ENCODE results near the gene EHBP1L1. TPM values are rescaled to one million over a fixed set of nuclear protein-coding genes. Genes with fewer than 3 reads are reported as not detected.

EHBP1L1 gene
- total RNA-seq, 1 experiment from 2014 or later: 27.9 TPM

DNA sequence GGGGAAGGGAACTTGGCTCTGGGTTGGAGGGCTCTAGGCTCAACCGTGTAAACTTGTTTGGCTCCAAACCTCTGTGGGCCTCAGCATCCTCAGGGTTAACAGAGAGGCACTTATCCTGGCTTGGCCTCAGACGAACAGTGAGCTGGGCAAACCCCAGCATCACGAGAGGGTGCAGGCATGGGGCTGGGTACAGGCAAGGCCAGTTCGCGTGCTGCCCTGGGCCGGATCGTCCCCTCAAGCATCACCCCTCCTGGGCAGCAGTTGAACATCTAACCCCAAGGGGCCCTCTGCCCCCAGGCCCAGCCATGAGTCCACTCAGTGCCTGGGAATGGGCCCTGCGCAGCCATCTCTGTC is 1.9 kb downstream of the EHBP1L1 start:
- DNase-seq (ENCODE audit: low spot score): no peak

- DNase-seq (ENCODE audit: low spot score): no peak
These were observed 2.3 kb downstream of the EHBP1L1 start for GRCh38 chr11:65578134-65578533.

DNA sequence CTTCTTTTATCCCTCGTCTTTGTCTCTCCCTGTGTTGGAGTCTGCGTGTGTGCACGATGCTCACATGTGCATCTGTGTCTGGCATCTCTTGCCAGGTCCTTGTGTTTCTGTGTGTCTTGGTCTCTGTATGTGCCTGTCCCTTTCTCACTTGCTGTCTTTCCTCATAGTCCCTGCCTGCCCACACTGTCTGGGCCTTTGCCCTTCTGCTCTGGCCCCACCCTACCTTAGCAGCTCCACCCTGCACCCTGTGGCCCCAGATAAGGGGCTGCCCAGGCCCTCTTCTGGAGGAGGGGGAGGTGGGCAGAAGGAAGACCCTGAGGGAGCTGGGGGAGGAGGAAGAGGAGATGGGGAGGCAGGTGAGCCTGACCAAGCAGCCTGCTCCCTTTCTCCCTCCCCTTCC is 2.8 kb downstream of the EHBP1L1 start:
- DNase-seq (ENCODE audit: low spot score): no peak

DNA sequence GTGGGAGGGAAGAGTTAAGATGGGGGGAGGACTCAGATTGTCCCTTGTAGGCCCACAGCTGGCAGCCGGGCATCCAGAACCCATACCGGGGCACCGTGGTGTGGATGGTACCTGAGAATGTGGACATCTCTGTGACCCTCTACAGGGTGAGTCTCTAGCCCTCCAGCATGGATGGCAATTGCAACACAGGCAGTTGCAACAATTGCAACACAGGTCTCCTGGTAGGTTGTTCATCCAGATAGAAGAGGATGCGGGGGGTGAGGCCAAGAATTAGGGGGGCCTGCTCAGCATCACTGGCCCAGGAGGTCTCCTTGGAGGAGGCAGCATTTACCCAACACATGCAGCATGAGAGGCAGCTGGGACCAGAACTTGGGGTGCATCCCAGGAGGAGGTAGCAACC is 3.4 kb downstream of the EHBP1L1 start:
- no peak for DNase-seq (ENCODE audit: low spot score)

DNA sequence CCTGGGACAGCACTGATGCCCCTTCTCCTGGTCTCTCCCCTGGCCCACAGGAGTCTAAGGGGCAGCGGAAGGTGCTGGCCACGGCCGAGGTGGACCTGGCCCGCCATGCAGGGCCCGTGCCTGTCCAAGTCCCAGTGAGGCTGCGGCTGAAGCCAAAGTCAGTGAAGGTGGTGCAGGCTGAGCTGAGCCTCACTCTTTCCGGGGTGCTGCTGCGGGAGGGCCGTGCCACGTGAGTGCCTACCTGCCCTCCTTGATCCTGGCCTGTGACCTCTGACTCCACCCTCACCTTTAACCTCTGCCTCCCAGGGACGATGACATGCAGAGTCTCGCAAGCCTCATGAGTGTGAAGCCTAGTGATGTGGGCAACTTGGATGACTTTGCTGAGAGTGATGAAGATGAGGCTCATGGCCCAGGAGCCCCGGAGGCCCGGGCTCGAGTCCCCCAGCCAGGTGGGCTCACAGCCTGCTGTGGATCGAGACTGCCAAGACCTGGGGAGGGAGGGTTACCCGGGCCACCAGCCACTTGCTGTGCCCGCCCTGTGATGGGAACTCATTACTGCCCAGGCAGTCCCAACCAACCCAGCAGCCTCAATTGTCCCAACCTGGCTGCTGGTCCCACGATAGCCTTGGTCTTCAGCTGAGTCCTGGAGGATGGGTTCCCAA is 4.3 kb downstream of the EHBP1L1 start:
- no peak for DNase-seq (ENCODE audit: low spot score)

GRCh38 chr11:65580756-65581155 is 4.9 kb downstream of the EHBP1L1 start:
- DNase-seq (ENCODE audit: low spot score): no peak

DNA sequence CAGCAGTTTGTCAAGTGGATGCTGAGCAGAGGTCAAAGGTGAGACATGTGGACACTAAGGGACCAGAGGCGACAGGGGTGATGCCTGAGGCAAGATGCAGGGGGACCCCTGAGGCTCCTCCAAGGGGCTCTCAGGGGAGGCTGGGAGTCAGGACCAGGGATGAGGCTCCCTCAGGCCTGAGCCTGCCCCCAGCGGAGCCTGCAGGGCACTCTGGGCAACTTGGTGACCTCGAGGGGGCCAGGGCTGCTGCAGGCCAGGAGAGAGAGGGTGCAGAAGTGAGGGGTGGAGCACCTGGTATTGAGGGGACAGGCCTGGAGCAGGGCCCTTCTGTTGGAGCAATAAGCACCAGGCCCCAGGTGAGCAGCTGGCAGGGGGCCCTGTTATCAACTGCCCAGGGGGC is 6.1 kb downstream of the EHBP1L1 start:
- no peak for DNase-seq (ENCODE audit: low spot score)

DNA sequence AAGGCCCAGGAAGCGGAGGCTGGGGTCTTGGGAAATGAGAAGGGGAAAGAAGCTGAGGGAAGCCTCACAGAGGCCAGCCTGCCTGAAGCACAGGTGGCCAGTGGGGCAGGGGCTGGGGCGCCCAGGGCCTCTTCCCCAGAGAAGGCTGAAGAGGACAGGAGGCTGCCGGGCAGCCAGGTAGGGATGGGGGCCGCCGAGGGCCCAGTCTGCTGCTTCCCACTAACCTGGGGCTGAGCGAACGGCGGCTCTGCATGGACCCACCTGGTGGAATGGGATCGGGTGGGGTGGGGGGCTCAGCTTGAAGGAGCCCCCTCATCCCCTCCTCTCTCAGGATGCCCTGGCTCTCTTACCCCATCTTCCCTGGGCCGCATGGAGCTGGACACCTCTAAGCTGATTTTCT is 7.7 kb downstream of the EHBP1L1 start:
- DNase-seq (ENCODE audit: low spot score): no peak

- no peak for DNase-seq (ENCODE audit: low spot score)
These were observed 8.3 kb downstream of the EHBP1L1 start for GRCh38 chr11:65584106-65584505.

- DNase-seq (ENCODE audit: low spot score): no peak
These were observed 8.9 kb downstream of the EHBP1L1 start for GRCh38 chr11:65584723-65585171.

DNA sequence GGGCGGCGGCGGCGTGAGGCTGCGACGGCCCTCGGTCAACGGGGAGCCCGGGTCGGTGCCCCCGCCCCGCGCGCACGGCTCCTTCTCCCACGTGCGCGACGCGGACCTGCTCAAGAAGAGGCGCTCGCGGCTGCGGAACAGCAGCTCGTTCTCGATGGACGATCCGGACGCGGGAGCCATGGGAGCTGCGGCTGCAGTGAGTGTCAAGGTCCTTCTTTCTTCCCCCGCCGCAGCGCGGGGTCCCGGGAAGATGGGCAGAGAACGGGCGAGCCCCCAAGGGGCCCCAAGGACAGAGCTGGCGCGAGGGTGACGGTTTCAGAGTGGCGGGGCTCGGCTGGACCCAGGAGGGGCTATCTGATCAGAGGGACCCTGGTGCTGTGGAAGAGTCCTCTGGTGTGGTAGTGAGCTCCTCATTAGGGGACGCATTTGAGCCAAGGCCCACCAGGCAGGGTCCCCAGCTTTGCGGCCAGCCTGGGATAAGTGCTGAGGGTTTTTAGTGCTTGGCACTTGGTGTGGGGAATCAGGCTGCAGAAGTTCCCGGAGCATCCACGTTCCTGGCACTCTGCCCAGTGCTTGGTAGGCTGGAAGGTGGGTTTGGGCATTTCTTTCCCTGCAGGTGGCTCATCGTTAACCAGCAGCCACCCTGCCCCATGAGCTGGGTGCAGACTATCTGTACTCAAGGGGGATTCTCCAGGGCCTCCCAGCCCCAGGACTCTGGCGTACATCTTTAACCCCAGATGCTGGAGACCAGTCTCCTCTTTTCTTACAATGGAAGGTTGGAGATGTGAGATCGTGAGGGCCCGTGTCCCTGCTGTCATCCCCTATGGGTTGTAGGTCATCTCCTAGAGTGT is 9.8 kb downstream of the EHBP1L1 start:
- no peak for DNase-seq (ENCODE audit: low spot score)

GRCh38 chr11:65586247-65586630 is 10.4 kb downstream of the EHBP1L1 start:
- DNase-seq (ENCODE audit: low spot score): no peak

DNA sequence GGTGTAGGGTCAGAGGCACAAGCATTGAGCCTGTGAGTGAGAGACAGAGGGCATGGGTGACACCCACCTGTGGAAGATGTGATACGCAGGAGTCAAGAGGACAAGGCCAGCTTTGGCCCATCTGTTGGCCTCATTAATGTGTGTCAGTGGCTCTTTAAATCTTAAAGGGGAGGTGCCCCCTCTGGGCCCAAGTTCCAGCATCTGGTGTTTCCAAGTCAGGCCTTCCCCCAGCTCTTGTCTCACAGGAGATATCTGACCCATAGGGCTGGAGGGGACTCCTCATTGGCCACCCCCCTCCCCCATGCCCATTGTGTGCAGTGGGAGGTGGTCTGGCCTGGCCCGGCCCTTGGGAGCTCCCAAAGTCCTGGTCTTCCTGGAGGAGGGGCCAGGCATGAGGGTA is 10.8 kb downstream of the EHBP1L1 start:
- no peak for DNase-seq (ENCODE audit: low spot score)

GRCh38 chr11:65588199-65589054 is 12.6 kb downstream of the EHBP1L1 start:
- no peak for DNase-seq (ENCODE audit: low spot score)

GRCh38 chr11:65589444-65590239 is 13.8 kb downstream of the EHBP1L1 start:
- no peak for DNase-seq (ENCODE audit: low spot score)

GRCh38 chr11:65590240-65590738 is 14.4 kb downstream of the EHBP1L1 start:
- no peak for DNase-seq (ENCODE audit: low spot score)

DNA sequence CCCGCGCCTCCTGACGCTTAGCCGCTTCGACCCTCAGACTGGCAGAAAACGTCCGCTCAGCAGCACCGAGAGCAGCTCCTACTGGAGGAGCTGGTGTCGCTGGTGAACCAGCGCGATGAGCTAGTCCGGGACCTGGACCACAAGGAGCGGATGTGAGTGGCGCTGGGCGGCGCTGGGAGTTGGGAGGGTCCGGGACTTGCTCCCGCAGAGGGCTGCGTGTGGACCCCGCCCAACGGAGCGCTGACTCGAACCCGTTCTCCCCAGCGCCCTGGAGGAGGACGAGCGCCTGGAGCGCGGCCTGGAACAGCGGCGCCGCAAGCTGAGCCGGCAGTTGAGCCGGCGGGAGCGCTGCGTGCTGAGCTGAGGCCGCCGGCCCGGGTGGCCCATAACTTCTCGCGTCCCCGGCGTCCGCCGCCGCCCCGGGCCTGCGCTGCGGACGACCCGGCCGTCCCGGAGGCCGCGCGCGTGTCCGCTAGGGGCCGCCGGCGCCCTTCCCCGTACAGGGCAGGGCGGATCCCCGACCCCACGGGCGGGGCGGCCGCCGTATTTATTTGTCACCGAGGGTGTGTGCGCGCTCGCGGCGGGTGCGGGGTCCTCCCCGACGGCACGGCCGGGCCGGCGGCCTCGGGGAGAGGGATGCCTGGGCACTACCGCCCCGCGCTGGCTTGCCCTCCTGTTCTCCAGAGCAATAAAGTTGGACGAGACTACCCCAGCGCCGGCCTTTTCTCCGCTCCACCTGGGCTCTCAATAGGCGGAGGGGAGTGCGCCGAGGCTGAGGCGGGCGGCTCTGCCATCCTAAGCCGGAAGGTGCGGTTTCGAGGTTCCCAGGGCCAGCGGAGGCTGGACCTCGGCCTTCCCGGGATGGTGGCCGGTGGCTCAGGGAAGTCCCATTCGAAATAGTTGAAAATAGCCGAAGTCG is 16.3 kb downstream of the EHBP1L1 start:
- no peak for DNase-seq (ENCODE audit: low spot score)

- no peak for DNase-seq (ENCODE audit: low spot score)
These were observed 17.1 kb downstream of the EHBP1L1 start for GRCh38 chr11:65592858-65593517.

DNA sequence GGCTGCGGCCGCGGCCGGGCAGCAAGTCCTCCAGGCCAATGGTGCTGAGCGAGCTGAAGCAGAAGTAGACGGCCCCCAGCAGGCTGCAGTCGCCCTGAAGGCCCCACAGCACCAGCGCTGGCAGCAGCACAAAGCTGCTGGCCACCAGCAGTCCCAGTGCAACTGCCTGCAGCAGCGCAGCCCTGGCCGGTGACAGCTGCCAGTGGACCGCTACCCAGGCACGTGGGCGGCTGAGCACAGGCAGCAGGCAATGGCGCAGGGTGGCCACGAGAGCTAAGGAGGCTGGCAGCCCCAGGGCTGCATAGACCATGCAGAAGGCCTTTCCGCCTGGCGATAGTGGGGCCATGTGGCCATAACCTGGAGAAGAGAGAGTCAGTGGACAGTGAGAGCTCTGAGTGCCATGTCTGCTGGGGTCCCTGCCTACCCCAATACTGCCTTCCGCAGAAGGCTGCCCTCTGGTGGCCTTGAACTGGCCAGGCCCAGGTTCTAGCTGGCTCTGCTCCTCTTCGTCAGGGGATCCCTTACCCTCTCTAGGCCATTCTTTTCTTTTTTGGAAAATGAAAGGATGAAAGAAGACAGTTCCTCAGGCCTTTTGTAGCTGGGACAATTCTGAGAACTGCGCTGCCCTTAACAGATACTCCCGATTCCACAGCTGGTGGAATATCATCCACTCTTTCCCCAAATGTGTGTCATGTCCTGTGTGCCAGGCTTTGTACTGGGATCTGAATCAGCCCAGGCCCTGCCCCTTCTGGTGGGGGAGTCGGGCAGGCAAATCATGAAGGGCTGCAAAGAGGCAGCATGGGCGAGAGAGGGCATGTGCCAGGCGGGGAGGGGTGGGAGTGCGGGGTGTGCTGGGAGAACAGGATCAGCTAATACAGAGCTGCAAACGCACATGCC is 17.9 kb downstream of the EHBP1L1 start:
- no peak for DNase-seq (ENCODE audit: low spot score)
